ENCODE data around the gene CCDC106. TPM values are rescaled to one million over a fixed set of nuclear protein-coding genes. Genes with fewer than 3 reads are reported as not detected.

Gene CCDC106
- total RNA-seq, 2 experiments from 2014 or later: 29.0 to 30.1 TPM

DNA sequence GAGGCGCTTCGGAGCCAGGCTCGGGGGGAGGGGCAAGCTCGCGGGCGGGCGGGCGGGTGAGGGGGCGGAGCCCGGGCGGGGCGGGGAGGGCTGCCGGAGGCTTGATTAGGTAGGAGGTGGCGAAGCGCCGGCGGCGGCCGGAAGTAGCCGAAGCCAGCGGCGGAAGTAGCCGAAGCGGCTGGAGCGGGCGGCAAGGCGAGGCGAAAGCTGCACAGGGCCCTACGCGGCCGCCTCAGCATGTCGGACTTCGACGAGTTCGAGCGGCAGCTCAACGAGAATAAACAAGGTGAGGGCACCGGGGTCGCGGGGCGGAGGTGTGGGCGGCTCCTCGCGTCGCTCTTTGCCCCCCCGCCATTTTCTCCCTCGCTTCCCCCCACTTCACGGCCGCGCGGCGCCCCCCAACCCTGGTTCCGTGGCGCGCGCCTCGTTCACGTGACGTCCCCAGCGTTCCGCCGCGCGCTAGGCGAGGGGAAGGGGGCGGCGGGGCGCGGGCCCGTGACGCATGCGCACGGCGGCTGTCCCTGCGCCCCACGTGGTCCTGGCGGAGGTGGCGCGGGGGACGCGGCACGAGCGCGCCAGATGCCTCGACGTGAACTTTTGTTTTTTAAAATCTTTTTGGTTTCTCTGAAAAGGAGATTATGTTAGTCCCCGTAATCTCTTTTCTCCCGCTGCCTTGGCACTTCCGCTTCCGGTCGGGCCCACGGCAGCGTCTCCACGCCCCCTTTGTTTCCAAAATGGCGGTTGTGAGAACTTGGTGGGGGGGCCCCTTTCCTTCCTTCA is 7.0 kb downstream of the CCDC106 start, which contains the start of gene U2AF2:
TSS of gene U2AF2 (plus strand) at position 168 of the 780 bp plus-strand sequence. CDS start at position 238, 70 bp downstream.
- ChIA-PET POLR2A (interaction anchor here (0.6 to 1.1 kb wide), 5 partner anchors 9 to 175 kb away, joined by 3 to 4 read pairs (median 3); partner anchors contain the start of genes ZNF581 and ZNF784), CTCF (ENCODE audit: unreplicated experiment) (interaction anchor here (0.6 to 1.6 kb wide), 3 partner anchors 22 to 187 kb away, joined by 3 to 5 read pairs (median 3); no protein-coding TSS in a partner anchor)
- peak within 1 kb of the TSS; percentile 90 for H3K27ac ChIP-seq (ENCODE audit: low read depth, low read length, poor library complexity, severe bottlenecking)
- no peaks in the 10 kb centered on the region for H3K9me3 ChIP-seq (ENCODE audit: low read length)
- intact Hi-C loops (cut with micrococcal nuclease; ENCODE audit: unreplicated experiment): loop anchor here (2.0 kb wide), 1 partner anchor 24 kb away; no protein-coding TSS in a partner anchor
- H3K36me3 ChIP-seq (ENCODE audit: insufficient read depth, low read length): peaks cover 70% of the 10 kb centered on the region
- peaks cover 50% of the 10 kb centered on the region for H3K79me2 ChIP-seq (ENCODE audit: insufficient read depth, low read depth, low read length)
- peak within 1 kb of the TSS; percentile 87 for H3K4me3 ChIP-seq (ENCODE audit: low read depth, low read length, poor library complexity, severe bottlenecking)
- peaks cover 30% of the 10 kb centered on the region for H3K4me1 ChIP-seq (ENCODE audit: insufficient read depth, low read length, poor library complexity, severe bottlenecking)
- no peak for TF ChIP-seq CTCF (conservative IDR thresholded peaks at IDR 0.05; ENCODE audit: low read length)
- TF ChIP-seq EZH2phosphoT487 (IDR thresholded peaks at IDR 0.05; ENCODE audit: borderline replicate concordance, low read depth, low read length): no peak
- peak within 1 kb of the TSS; percentile 96 for H3K4me2 ChIP-seq (ENCODE audit: low read length)
- peak within 1 kb of the TSS; percentile 20; the same call in 1 of the 2 replicates for H2AFZ ChIP-seq (ENCODE audit: low read length)
- peak; percentile 94 for DNase-seq (ENCODE audit: low spot score)
- no TSS peak for BruUV-seq (replicated peaks)
- H3K9me2 ChIP-seq (ENCODE audit: insufficient read depth, low read length): no peaks in the 10 kb centered on the region
- peaks cover 38% of the 10 kb centered on the region for H4K20me1 ChIP-seq (ENCODE audit: insufficient read depth, low read length)

GRCh38 chr19:55655648-55656040 is 7.6 kb downstream of the CCDC106 start:
- Histone ChIP-seq H4K20me1 (ENCODE audit: insufficient read depth, low read length) (peaks cover 38% of the 10 kb centered on the region), H2AFZ (ENCODE audit: low read length) (no peak overlapping the region), H3K9me3 (ENCODE audit: low read length) (no peaks in the 10 kb centered on the region), H3K9me2 (ENCODE audit: insufficient read depth, low read length) (no peaks in the 10 kb centered on the region), H3K4me3 (ENCODE audit: low read depth, low read length, poor library complexity, severe bottlenecking) (peak overlapping the region; percentile 87), H3K27ac (ENCODE audit: low read depth, low read length, poor library complexity, severe bottlenecking) (peak overlapping the region; percentile 90), H3K79me2 (ENCODE audit: insufficient read depth, low read depth, low read length) (peaks cover 55% of the 10 kb centered on the region), H3K36me3 (ENCODE audit: insufficient read depth, low read length) (peaks cover 70% of the 10 kb centered on the region), H3K4me2 (ENCODE audit: low read length) (peak overlapping the region; percentile 96), H3K4me1 (ENCODE audit: insufficient read depth, low read length, poor library complexity, severe bottlenecking) (peaks cover 30% of the 10 kb centered on the region)
- TSS peak; percentile 75 for BruUV-seq (replicated peaks)
- TF ChIP-seq CTCF (conservative IDR thresholded peaks at IDR 0.05; ENCODE audit: low read length): no peak
- no peak for TF ChIP-seq EZH2phosphoT487 (IDR thresholded peaks at IDR 0.05; ENCODE audit: borderline replicate concordance, low read depth, low read length)
- intact Hi-C loops (cut with micrococcal nuclease; ENCODE audit: unreplicated experiment): loop anchor here (2.0 kb wide), 1 partner anchor 23 kb away; no protein-coding TSS in a partner anchor
- no peak for DNase-seq (ENCODE audit: low spot score)
- CTCF ChIA-PET (ENCODE audit: unreplicated experiment): no interaction called here
- POLR2A ChIA-PET: no interaction called here

Measured in OCI-LY7 (cell line).